IMR-90 (cell line): ENCODE results near the gene SLC36A1.

ENCODE experiments used
- CTCF ChIP-seq: conservative IDR thresholded peaks from 2 replicates; pipeline ENCODE4 v1.5.1; 2012; ENCODE audit warnings: mild to moderate bottlenecking, low read depth, low read length, improper control_type of control experiment
- ELK1 ChIP-seq: fragments of 150-350 bp; IDR thresholded peaks from 2 replicates; pipeline ENCODE4 v1.6.1; 2016; ENCODE audit warnings: low read depth, mild to moderate bottlenecking, low read length, moderate library complexity, borderline replicate concordance
- FOS ChIP-seq: fragments of 150-350 bp; IDR thresholded peaks from 2 replicates; pipeline ENCODE4 v1.6.1; 2016; ENCODE audit warnings: low read depth, low read length
- RAD21 ChIP-seq: IDR thresholded peaks from 2 replicates; pipeline ENCODE4 v1.6.1; 2012; ENCODE audit warnings: low read length, improper control_type of control experiment

- TF ChIP-seq ELK1 (no peak), CTCF (no peak), FOS (no peak), RAD21 (no peak)
Measured at GRCh38 chr5:151474799-151475198, 27.4 kb downstream of the SLC36A1 start.
